A673 (cell line): ENCODE measurements around the gene SHE. TPM values are rescaled to one million over a fixed set of nuclear protein-coding genes. Genes with fewer than 3 reads are reported as not detected.

ENCODE experiments used
- BruUV-seq: library from RNA; stranded (reverse); fragments of 400-500 nt; replicated peaks from 2 replicates; lab custom pipeline; 2021; lab: Mats Ljungman, UMichigan
- CTCF ChIA-PET: fragments of 300-600 bp; sonication (Branson Sonifier 250); formaldehyde crosslinking; loops from one replicate; lab custom pipeline; 2022; ENCODE audit warnings: antibody characterized with exemption; lab: Charles Lee
- POLR2A ChIA-PET: fragments of 300-600 bp; sonication (Branson Sonifier 250); formaldehyde crosslinking; loops from one replicate; lab custom pipeline; 2022; ENCODE audit warnings: antibody characterized with exemption; ENCODE audit not compliant: low non-redundant PET; lab: Charles Lee
- DNase-seq: peaks from one replicate; pipeline ENCODE4 v3.0.0-alpha.2; 2015; ENCODE audit warnings: low spot score
- H3K27ac ChIP-seq: fragments of 200-600 bp; sonication (generic); 2 replicates; pipeline ENCODE4 v1.5.1; 2016; ENCODE audit warnings: mixed run types, low read depth, mild to moderate bottlenecking, mixed read lengths, antibody characterized with exemption, low read length; ENCODE audit not compliant: poor library complexity, severe bottlenecking
- H3K27me3 ChIP-seq: fragments of 200-600 bp; sonication (generic); replicated peaks from 2 replicates; pipeline ENCODE4 v1.6.1; 2017; ENCODE audit warnings: mixed run types, low read depth, mild to moderate bottlenecking, mixed read lengths, antibody characterized with exemption, low read length; ENCODE audit not compliant: insufficient read depth, poor library complexity
- H3K36me3 ChIP-seq: fragments of 200-600 bp; sonication (generic); 2 replicates; pipeline ENCODE4 v1.6.1; 2016; ENCODE audit warnings: mixed run types, mild to moderate bottlenecking, mixed read lengths, antibody characterized with exemption, low read length; ENCODE audit not compliant: insufficient read depth, poor library complexity, severe bottlenecking
- H3K4me1 ChIP-seq: fragments of 200-600 bp; sonication (generic); 2 replicates; pipeline ENCODE4 v1.6.1; 2017; ENCODE audit warnings: mixed run types, mild to moderate bottlenecking, mixed read lengths, antibody characterized with exemption, low read length; ENCODE audit not compliant: insufficient read depth, poor library complexity, severe bottlenecking
- H3K4me3 ChIP-seq: fragments of 200-600 bp; sonication (generic); 2 replicates; pipeline ENCODE4 v1.5.1; 2016; ENCODE audit warnings: low read depth, mixed run types, mild to moderate bottlenecking, mixed read lengths, low read length; ENCODE audit not compliant: poor library complexity, severe bottlenecking
- H3K9me3 ChIP-seq: fragments of 200-600 bp; sonication (generic); 2 replicates; pipeline ENCODE4 v1.6.1; 2016; ENCODE audit warnings: mixed run types, low read depth, mild to moderate bottlenecking, mixed read lengths, antibody characterized with exemption, low read length; ENCODE audit not compliant: poor library complexity, severe bottlenecking
- EZH2 ChIP-seq: fragments of 200-600 bp; sonication (generic); IDR thresholded peaks from 2 replicates; pipeline ENCODE4 v1.6.1; 2017; ENCODE audit warnings: borderline replicate concordance, low read depth, mild to moderate bottlenecking, mixed read lengths, antibody characterized with exemption, low read length; ENCODE audit not compliant: poor library complexity, severe bottlenecking
- intact Hi-C: fragments of 100-400 bp; cut with micrococcal nuclease; formaldehyde crosslinking; loops from one replicate; pipeline ENCODE4 v1.10.0; 2022; ENCODE audit not compliant: unreplicated experiment
- total RNA-seq: library from RNA; stranded (reverse); gene quantifications from 2 replicates; pipeline ENCODE4 v1.2.3, GENCODE V29; 2021
- TF ChIP-seq, protein P1 (sequence below): fragments of 300-800, 200-600 bp; sonication (generic); conservative IDR thresholded peaks from 2 replicates; pipeline ENCODE4 v1.5.1; 2017; ENCODE audit warnings: low read depth, mild to moderate bottlenecking, antibody characterized with exemption, low read length, moderate library complexity, mixed read lengths

The SHE gene
- total RNA-seq, 1 experiment from 2014 or later, result 0.04 TPM

DNA sequence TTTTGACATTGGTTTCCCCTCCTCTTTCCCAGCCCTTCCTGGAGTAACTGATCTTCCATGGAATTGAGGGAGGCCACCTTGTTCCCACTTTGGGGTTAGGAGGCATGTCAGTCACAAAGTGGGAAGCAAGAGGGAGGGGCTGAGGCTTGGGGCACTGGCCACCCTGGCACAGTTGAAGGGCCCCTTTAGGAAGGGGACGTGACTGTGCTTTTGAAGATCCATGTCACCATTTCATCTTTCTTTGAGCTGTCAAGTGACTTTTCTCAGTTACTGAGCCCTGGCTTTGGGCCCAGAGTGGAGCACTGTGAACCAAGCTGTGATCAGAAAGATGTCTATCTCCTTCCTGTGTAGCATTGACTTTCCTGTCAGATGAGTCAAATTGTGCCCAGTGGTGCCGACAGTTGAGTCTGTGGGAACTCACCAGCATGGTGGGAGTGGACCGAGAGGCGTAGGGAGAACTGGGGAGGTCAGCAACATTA is 38.7 kb downstream of the SHE start:
- BruUV-seq, result no TSS peak
- Histone ChIP-seq H3K36me3 (no peaks in the 10 kb centered on the region), H3K9me3 (no peaks in the 10 kb centered on the region), H3K27ac (peak overlapping the region; percentile 84), H3K4me3 (no peak overlapping the region), H3K4me1 (peaks cover 17% of the 10 kb centered on the region), H3K27me3 (no peaks in the 10 kb centered on the region)
- CTCF ChIA-PET, result interaction anchor here (1.5 kb wide), 1 partner anchor 17 kb away, joined by 4 read pairs; no protein-coding TSS in a partner anchor
- peak; percentile 61 for DNase-seq
- intact Hi-C loops, result loop anchor here (2.0 kb wide), 1 partner anchor 57 kb away; no protein-coding TSS in a partner anchor
- no peak for TF ChIP-seq EZH2
- TF ChIP-seq, protein P1, sequence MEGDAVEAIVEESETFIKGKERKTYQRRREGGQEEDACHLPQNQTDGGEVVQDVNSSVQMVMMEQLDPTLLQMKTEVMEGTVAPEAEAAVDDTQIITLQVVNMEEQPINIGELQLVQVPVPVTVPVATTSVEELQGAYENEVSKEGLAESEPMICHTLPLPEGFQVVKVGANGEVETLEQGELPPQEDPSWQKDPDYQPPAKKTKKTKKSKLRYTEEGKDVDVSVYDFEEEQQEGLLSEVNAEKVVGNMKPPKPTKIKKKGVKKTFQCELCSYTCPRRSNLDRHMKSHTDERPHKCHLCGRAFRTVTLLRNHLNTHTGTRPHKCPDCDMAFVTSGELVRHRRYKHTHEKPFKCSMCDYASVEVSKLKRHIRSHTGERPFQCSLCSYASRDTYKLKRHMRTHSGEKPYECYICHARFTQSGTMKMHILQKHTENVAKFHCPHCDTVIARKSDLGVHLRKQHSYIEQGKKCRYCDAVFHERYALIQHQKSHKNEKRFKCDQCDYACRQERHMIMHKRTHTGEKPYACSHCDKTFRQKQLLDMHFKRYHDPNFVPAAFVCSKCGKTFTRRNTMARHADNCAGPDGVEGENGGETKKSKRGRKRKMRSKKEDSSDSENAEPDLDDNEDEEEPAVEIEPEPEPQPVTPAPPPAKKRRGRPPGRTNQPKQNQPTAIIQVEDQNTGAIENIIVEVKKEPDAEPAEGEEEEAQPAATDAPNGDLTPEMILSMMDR, result no peak
- POLR2A ChIA-PET, result interaction anchor here (0.6 kb wide), 1 partner anchor 29 kb away, joined by 4 read pairs; no protein-coding TSS in a partner anchor

- Histone ChIP-seq H3K27me3 (no peaks in the 10 kb centered on the region), H3K27ac (no peak overlapping the region), H3K4me1 (peaks cover 13% of the 10 kb centered on the region), H3K36me3 (no peaks in the 10 kb centered on the region), H3K9me3 (no peaks in the 10 kb centered on the region), H3K4me3 (no peak overlapping the region)
- no TSS peak for BruUV-seq
- no peak for DNase-seq
- POLR2A ChIA-PET, result interaction anchor here (0.6 kb wide), 1 partner anchor 11 kb away, joined by 3 read pairs; no protein-coding TSS in a partner anchor
- CTCF ChIA-PET, result no interaction called here
- intact Hi-C loops, result no loop called here
- no peak for TF ChIP-seq EZH2
- TF ChIP-seq, protein P1, result no peak
Measured at GRCh38 chr1:154460695-154461260, 41.4 kb downstream of the SHE start.

DNA sequence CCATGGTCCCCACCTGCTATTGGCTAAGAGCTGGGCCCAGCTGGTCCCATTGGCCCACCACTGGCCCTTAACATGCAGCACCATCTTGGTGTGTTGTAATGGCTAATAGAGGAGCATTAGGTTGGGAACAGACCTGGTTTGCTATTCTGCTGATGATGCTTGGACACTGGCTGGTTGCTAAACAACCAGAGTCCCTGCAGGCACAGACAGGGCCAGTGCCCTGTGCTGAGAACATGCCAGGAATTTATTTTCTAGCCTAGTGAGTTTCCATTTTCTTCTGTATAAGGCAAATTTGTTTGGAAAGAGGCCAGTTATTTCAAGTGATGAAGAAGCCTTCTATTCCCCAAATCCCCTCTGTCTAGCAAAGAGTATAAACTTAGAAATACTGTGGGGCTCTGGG is 43.1 kb downstream of the SHE start:
- Histone ChIP-seq H3K36me3 (no peaks in the 10 kb centered on the region), H3K27me3 (no peaks in the 10 kb centered on the region), H3K9me3 (no peaks in the 10 kb centered on the region), H3K27ac (no peak overlapping the region), H3K4me3 (no peak overlapping the region), H3K4me1 (peaks cover 8% of the 10 kb centered on the region)
- intact Hi-C loops, result no loop called here
- TF ChIP-seq EZH2, result no peak
- TF ChIP-seq, protein P1, result no peak
- POLR2A ChIA-PET, result no interaction called here
- no peak for DNase-seq
- no TSS peak for BruUV-seq
- CTCF ChIA-PET, result no interaction called here
